NCI-H460 (cell line): ENCODE data around the gene VPS37B. TPM values are rescaled to one million over a fixed set of nuclear protein-coding genes. Genes with fewer than 3 reads are reported as not detected.

Source experiments
- DNase-seq: peaks from one replicate; pipeline ENCODE4 v3.0.0-alpha.2; 2016; ENCODE audit warnings: low read depth; ENCODE audit errors: extremely low read depth
- total RNA-seq: library from RNA; depleted of rRNA; stranded (reverse); fragments of >200 nt; shearing (Covaris generic); gene quantifications from 2 replicates; pipeline ENCODE4 v1.2.3, GENCODE V29; 2014

Gene VPS37B
- total RNA-seq, 1 experiment from 2014 or later: 15.8 TPM

GRCh38 chr12:122842505-122843405 is 53.2 kb downstream of the VPS37B start:
- DNase-seq: no peak

DNA sequence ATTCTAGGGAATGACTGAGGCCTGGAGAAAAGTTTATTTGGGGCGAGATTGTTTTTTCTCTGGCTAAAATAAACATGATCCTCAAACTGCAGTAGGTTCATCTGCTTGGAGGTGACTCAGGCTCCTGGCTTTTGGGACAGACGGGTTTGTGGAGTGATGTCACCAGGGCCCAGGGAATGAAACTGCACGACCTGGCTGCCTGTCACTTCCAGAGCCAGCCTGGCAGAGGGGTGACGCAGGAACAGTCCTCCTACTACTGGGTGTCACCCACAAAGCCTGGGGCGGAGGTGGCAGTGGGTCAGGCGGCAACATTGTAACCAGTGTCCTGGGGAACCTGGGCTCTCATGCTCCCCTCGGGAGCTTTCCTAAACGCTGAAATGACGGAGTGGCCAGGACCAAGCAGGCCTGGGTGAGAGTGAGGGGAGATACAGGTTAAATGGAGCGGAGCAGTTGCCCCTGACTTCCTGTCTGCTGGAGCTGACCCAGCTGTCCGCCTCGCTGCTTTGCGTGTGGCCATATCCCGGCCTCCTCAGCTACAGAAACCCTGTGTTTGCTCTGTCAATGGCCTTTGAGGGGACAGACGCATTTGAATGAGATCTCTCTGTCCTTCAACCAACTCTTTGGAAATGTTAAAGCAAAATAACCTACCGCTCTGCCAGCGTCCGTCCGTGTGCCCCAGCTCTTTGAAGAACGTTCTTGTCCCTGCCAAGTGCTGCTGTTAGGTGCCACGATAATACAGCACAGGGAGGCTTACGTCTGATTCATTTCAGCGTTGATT is 54.2 kb downstream of the VPS37B start:
- DNase-seq: no peak

DNA sequence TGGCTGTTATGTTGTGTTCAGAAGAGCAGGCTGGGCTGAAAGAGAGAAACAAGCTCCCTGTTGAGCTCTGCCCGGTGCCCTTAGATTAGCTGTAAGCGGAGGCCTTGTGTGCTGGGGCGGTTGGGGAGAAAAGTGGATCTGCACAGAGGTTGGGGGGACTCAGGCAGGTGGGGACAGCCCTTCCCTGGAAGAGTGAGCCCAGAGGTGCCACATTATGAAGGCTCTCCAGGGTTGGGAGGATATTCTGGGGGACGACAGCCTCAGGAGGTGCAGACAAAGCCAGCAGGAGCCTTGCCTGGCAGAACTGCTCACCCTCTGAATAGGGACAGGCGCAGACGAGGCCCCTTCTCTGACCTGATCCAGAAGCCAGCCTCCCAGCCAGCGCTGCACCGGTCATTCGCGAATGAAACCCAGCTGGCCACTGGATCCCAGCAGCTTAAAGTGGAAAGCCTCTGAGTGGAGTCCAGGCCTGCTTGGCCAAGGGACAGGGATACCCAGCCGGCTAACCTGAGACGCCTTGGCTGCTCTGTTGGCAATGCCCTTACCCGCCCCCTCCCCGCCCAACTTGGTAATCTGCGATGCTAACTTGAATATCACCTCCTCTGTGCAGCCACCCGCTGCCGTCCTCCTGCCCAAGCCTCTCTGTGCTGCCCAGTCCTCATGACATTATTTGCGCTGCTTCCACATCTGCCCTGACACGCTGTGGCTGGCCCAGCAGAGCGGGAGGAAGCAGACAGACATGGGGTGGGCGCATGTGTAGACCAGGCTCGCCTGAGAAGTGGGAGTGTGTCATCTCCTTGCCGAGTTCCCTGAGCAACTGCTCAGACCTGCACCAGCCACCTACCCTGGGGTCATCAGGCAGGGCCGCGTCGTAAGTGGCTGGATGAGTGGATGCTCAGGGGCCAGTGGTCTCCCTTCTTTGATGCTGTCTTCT is 55.1 kb downstream of the VPS37B start:
- no peak for DNase-seq

GRCh38 chr12:122839907-122840554 is 55.9 kb downstream of the VPS37B start:
- no peak for DNase-seq

DNA sequence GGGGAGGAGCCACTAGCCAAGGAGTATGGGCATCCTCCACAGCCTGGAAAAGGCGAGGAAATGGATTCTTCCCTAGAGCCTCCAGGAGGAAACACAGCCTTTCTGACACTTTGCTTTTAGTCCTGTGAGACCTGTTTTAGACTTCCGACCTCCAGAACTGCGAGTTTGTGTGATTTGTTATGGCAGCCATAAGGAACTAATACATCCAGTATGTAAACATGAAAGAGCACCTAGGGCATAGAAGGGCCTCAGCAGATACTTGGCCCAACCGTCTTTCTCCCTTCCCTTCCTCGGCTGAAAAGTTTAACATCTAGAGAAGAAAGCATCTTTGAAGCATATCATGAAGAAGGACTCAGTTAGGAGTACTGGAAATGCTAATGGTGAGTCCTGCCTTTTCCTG is 57.1 kb downstream of the VPS37B start:
- DNase-seq: no peak

DNA sequence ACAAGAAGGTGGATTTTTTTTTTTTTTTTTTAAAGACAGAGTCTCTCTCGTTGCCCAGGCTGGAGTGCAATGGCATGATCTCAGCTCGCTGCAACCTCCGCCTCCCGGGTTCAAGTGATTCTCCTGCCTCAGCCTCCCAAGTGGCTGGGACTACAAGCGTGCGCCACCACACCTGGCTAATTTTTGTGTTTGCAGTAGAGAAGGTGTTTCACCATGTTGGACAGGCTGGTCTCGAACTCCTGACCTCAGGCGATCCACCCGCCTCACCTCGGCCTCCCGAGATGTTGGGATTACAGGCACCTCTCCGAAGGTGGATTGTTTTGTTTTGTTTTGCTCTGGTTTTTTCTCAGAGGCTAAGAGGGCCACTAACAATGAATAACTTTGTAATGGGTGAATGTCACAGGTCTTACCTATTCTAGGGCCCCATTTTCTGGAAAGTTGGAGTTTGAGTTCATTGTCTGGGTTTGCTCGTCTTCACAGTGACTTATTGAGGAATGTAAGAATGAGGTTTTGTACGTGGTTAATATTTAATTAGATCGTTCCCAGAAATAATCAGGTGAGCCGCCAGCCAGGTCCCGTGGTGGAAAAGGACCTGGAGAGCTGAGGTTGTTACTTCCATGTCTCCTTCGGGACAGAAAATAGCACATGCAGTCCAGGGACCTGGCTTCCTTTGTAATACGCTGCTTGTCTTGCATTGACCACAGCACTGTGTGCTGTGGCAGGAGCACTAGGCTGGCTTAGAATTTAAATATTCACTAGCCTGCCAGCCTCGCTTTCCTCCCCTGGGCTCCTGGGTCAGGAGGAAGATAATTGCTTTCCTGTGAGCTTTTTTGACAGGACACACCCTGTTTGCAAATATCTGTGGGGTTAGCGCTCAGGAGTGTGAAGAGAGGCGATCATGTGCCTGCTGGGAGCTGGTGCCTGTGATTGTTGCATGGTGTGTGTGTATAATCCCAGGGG is 58.3 kb downstream of the VPS37B start:
- DNase-seq: peak; percentile 52

- DNase-seq: peak; percentile 54
These were observed 59.6 kb downstream of the VPS37B start for GRCh38 chr12:122836027-122836921.

DNA sequence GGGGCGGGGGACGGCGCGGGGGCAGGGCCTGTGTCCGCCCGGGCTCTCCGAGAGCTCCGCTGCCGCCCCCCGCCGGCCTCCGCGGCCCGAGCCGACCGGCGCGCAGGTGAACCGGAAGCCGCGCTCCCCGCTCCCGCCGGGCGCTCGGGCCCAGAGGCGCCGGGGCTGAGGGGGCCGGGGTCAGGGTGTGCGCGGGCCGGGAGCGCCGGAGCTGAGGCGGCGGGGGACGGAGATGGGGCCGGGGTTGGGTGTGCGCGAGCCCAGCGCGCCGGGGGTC is 60.2 kb downstream of the VPS37B start:
- DNase-seq: no peak

DNA sequence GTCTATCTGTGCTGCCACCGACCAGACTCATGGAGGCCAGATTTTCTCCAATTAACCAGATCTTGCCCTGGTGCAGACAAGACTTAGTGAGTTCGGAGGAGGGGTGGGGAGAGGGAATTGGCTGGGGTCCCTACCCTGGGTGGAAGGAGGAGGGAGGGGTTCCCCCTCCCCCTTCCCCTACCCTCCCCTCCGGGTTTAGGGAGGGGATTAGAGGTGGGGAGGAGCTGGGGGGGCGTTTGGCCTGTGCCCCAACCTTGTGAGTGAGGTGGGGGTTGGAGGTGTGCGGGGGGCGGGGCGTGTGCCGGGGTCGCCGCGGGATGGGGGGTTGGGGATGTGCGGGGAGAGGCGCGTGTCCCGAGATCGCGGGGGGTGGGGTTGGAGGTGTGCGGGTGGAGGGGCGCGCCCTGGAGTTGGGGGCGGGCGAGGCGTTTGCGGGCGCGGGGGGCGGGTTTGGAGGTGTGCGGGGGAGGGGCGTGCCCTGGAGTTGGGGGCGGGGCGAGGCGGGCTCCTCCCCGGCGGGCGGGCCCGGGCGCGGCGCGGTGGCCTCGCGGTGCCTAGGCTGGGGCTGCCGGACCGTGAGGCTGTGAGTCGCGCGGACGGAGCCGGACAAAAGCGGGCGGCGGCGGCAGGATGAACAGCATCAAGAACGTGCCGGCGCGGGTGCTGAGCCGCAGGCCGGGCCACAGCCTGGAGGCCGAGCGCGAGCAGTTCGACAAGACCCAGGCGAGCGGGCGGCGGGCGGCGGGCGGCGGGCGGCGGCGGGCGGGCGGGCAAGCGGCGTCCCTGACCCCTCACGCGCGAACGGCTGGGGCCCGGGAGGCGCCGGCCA is 60.8 kb downstream of the VPS37B start, which contains the start of gene HIP1R:
HIP1R (plus strand) TSS at position 537 of the 829 bp plus-strand sequence; CDS start at position 631, 94 bp downstream.
- DNase-seq: peak; percentile 12

- peak; percentile 27 for DNase-seq
These were observed 61.6 kb downstream of the VPS37B start for GRCh38 chr12:122834104-122834920.

GRCh38 chr12:122830517-122831214 is 65.3 kb downstream of the VPS37B start:
- peak; percentile 81 for DNase-seq

- no peak for DNase-seq
These were observed 68.7 kb downstream of the VPS37B start for GRCh38 chr12:122827258-122827657.

DNA sequence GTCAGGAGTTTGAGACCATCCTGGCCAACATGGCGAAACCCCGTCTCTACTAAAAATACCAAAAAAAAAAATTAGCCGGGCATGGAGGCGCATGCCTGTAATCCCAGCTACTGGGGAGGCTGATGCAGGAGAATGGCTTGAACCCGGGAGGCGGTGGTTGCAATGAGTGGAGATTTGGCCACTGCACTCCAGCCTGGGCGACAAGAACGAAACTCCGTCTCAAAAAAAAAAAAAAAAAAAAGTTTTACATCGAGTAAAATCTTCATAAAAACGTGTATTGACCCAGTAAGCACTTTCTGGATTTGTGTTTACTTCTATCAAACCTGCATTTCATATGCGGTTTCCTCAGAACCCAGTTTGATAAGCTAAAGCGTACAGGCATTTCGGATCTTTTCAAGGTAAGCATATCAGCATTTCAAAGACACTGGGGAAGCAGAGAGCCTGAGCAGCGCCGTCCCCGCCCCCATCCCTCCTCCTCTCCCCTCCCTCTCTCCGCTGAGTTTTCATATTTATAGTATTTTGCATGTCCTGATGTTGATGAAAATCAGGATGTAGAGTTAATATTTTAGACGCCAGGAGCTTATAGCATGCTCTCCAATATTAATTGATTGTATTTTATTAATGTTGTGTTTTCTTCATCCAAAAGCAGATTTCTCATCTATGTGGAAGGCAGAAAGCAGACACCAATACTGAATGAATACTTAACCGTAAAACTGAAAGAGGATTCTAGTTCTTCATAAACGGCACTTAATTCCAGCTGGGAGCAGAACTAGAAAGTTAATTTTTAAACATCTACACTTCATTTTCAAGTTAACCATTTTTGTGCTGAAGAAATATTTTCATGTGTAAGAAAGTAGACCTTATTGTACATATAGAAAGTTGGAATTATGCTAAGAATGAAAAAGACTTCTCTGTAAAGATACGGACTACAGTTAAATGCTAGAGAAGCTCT is 69.9 kb downstream of the VPS37B start:
- DNase-seq: peak; percentile 23

DNA sequence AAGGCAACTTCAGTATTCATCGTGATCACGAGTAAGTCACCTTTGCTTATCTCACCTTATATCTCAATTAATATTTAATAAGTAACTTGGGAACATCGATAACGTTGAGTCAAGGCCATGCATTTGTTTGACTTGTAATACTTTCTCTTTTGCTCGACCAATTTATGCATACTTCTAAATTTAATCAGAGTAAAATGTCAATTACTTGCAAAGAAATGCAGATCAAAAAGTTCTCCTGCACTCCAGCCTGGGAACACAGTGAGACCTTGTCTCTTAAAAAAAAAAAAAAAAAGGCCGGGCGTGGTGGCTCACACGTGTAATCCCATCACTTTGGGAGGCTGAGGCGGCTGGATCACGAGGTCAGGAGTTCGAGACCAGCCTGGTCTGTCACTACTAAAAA is 72.5 kb downstream of the VPS37B start:
- no peak for DNase-seq
